A673 (cell line): ENCODE measurements around the gene CES5A. TPM values are rescaled to one million over a fixed set of nuclear protein-coding genes. Genes with fewer than 3 reads are reported as not detected.

Experiments used
- BruUV-seq: library from RNA; stranded (reverse); fragments of 400-500 nt; replicated peaks from 2 replicates; lab custom pipeline; 2021; lab: Mats Ljungman, UMichigan
- CTCF ChIA-PET: fragments of 300-600 bp; sonication (Branson Sonifier 250); formaldehyde crosslinking; loops from one replicate; lab custom pipeline; 2022; ENCODE audit warnings: antibody characterized with exemption; lab: Charles Lee
- POLR2A ChIA-PET: fragments of 300-600 bp; sonication (Branson Sonifier 250); formaldehyde crosslinking; loops from one replicate; lab custom pipeline; 2022; ENCODE audit warnings: antibody characterized with exemption; ENCODE audit not compliant: low non-redundant PET; lab: Charles Lee
- DNase-seq: peaks from one replicate; pipeline ENCODE4 v3.0.0-alpha.2; 2015; ENCODE audit warnings: low spot score
- H3K27ac ChIP-seq: fragments of 200-600 bp; sonication (generic); 2 replicates; pipeline ENCODE4 v1.5.1; 2016; ENCODE audit warnings: mixed run types, low read depth, mild to moderate bottlenecking, mixed read lengths, antibody characterized with exemption, low read length; ENCODE audit not compliant: poor library complexity, severe bottlenecking
- H3K27me3 ChIP-seq: fragments of 200-600 bp; sonication (generic); replicated peaks from 2 replicates; pipeline ENCODE4 v1.6.1; 2017; ENCODE audit warnings: mixed run types, low read depth, mild to moderate bottlenecking, mixed read lengths, antibody characterized with exemption, low read length; ENCODE audit not compliant: insufficient read depth, poor library complexity
- H3K36me3 ChIP-seq: fragments of 200-600 bp; sonication (generic); 2 replicates; pipeline ENCODE4 v1.6.1; 2016; ENCODE audit warnings: mixed run types, mild to moderate bottlenecking, mixed read lengths, antibody characterized with exemption, low read length; ENCODE audit not compliant: insufficient read depth, poor library complexity, severe bottlenecking
- H3K4me1 ChIP-seq: fragments of 200-600 bp; sonication (generic); 2 replicates; pipeline ENCODE4 v1.6.1; 2017; ENCODE audit warnings: mixed run types, mild to moderate bottlenecking, mixed read lengths, antibody characterized with exemption, low read length; ENCODE audit not compliant: insufficient read depth, poor library complexity, severe bottlenecking
- H3K4me3 ChIP-seq: fragments of 200-600 bp; sonication (generic); 2 replicates; pipeline ENCODE4 v1.5.1; 2016; ENCODE audit warnings: low read depth, mixed run types, mild to moderate bottlenecking, mixed read lengths, low read length; ENCODE audit not compliant: poor library complexity, severe bottlenecking
- H3K9me3 ChIP-seq: fragments of 200-600 bp; sonication (generic); 2 replicates; pipeline ENCODE4 v1.6.1; 2016; ENCODE audit warnings: mixed run types, low read depth, mild to moderate bottlenecking, mixed read lengths, antibody characterized with exemption, low read length; ENCODE audit not compliant: poor library complexity, severe bottlenecking
- EZH2 ChIP-seq: fragments of 200-600 bp; sonication (generic); IDR thresholded peaks from 2 replicates; pipeline ENCODE4 v1.6.1; 2017; ENCODE audit warnings: borderline replicate concordance, low read depth, mild to moderate bottlenecking, mixed read lengths, antibody characterized with exemption, low read length; ENCODE audit not compliant: poor library complexity, severe bottlenecking
- intact Hi-C: fragments of 100-400 bp; cut with micrococcal nuclease; formaldehyde crosslinking; loops from one replicate; pipeline ENCODE4 v1.10.0; 2022; ENCODE audit not compliant: unreplicated experiment
- total RNA-seq: library from RNA; stranded (reverse); gene quantifications from 2 replicates; pipeline ENCODE4 v1.2.3, GENCODE V29; 2021
- TF ChIP-seq, protein P1 (sequence below): fragments of 300-800, 200-600 bp; sonication (generic); conservative IDR thresholded peaks from 2 replicates; pipeline ENCODE4 v1.5.1; 2017; ENCODE audit warnings: low read depth, mild to moderate bottlenecking, antibody characterized with exemption, low read length, moderate library complexity, mixed read lengths

Gene CES5A
- total RNA-seq, 1 experiment from 2014 or later, result not detected

DNA sequence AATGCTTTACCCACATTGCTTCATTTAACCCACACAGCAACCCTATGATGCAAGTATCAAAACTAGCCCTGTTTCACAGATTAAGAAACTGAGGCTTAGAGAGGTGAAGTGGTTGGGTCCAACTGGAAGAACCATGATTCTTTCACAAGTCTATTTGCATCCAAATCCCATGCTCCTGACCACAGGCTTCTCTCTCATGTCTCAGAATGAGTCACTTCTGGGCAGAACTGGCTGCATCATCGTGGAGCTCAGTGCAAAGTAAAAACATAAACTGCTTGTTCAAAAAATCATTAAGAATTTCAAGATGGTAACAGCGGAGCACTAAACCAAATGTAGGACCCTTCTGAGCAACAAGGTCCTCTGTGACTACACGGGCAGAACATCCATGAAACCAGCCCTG, 22.1 kb downstream of the CES5A start:
- POLR2A ChIA-PET, result no interaction called here

DNA sequence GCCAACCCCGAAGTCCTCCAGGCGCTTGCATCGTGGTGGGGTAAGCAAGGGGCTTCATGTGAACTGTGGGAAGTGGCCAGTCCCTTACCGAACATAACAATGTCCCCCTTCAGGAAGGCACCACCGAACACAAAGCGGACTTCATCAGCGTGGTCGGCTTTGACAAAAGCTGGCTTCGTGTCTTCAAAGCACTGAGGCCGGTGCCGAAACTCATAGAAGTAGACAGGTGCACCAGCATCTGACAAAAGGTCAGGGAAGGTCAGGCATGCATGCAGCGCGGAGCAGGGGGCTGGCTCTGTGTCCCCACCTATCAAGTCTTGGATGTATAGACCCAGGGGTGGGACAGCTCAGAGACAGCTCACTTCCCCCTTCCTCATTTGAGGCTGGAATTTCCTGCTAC, 25.6 kb downstream of the CES5A start:
- CTCF ChIA-PET, result no interaction called here
- no peaks in the 10 kb centered on the region for H3K36me3 ChIP-seq
- TF ChIP-seq, protein P1, sequence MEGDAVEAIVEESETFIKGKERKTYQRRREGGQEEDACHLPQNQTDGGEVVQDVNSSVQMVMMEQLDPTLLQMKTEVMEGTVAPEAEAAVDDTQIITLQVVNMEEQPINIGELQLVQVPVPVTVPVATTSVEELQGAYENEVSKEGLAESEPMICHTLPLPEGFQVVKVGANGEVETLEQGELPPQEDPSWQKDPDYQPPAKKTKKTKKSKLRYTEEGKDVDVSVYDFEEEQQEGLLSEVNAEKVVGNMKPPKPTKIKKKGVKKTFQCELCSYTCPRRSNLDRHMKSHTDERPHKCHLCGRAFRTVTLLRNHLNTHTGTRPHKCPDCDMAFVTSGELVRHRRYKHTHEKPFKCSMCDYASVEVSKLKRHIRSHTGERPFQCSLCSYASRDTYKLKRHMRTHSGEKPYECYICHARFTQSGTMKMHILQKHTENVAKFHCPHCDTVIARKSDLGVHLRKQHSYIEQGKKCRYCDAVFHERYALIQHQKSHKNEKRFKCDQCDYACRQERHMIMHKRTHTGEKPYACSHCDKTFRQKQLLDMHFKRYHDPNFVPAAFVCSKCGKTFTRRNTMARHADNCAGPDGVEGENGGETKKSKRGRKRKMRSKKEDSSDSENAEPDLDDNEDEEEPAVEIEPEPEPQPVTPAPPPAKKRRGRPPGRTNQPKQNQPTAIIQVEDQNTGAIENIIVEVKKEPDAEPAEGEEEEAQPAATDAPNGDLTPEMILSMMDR, result no peak
- no peak for TF ChIP-seq EZH2
- POLR2A ChIA-PET, result interaction anchor here (0.6 kb wide), 1 partner anchor 9 kb away, joined by 3 read pairs; no protein-coding TSS in a partner anchor
- H3K4me1 ChIP-seq, result peaks cover 4% of the 10 kb centered on the region
- no peak overlapping the region for H3K4me3 ChIP-seq
- no TSS peak for BruUV-seq
- no peak for DNase-seq
- H3K9me3 ChIP-seq, result no peaks in the 10 kb centered on the region
- H3K27me3 ChIP-seq, result peaks cover 19% of the 10 kb centered on the region
- intact Hi-C loops, result loop anchor here (10.0 kb wide), 2 partner anchors 285 to 465 kb away; partner anchors contain the start of gene CAPNS2
- no peak overlapping the region for H3K27ac ChIP-seq

More for the DNA sequence above, 22.1 kb downstream of the CES5A start:
- TF ChIP-seq, protein P1, result no peak
- no peak for TF ChIP-seq EZH2
- no peaks in the 10 kb centered on the region for H3K4me1 ChIP-seq
- no peak overlapping the region for H3K4me3 ChIP-seq
- DNase-seq, result no peak
- peaks cover 19% of the 10 kb centered on the region for H3K27me3 ChIP-seq
- no TSS peak for BruUV-seq
- intact Hi-C loops, result no loop called here
- H3K27ac ChIP-seq, result no peak overlapping the region
- no peaks in the 10 kb centered on the region for H3K36me3 ChIP-seq
- no peaks in the 10 kb centered on the region for H3K9me3 ChIP-seq
- CTCF ChIA-PET, result no interaction called here

DNA sequence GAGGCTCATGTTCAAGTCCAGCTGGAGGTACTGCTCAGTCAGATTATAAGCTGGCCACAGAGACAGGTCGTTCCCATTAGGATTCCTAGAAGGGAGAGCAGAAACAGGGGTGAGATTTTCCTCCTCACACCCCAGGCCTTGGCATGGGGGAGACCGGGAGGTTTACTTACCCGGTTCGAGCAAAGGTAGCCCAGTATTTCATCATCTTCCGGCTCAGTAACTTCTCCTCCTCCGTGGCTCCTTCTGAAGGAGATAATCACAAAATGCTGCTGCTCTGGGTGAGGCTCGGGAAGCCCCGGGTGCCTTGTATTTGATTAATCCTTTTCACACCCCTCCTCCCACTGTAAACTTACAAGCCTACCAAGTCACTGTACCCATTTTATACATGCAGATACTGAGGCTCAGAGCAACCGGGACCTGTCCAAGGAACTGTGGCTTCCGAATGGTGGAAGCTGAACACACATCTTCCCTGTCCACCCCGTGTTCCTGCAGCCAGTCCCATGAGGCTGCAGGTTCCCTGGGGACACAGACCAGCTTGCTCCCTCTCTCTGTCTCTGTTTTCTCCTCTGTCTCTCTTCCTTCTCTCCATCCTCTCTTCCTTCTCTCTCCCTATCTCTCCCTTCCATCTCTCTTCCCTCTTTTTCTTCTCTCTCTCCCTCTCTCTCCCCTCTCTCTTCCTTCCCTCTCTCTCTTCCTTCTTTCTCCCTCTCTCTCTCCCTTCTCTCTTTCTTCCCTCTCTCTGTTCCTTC, 28.4 kb downstream of the CES5A start:
- CTCF ChIA-PET, result no interaction called here
- BruUV-seq, result no TSS peak
- Histone ChIP-seq H3K4me3 (no peak overlapping the region), H3K27me3 (peaks cover 14% of the 10 kb centered on the region), H3K27ac (no peak overlapping the region), H3K36me3 (no peaks in the 10 kb centered on the region), H3K9me3 (no peaks in the 10 kb centered on the region), H3K4me1 (peaks cover 4% of the 10 kb centered on the region)
- POLR2A ChIA-PET, result no interaction called here
- intact Hi-C loops, result loop anchor here (10.0 kb wide), 2 partner anchors 282 to 468 kb away; partner anchors contain the start of gene CAPNS2
- no peak for DNase-seq
- TF ChIP-seq EZH2, result no peak
- TF ChIP-seq, protein P1, result no peak
